Stimulated activated effector memory CD8-positive, alpha-beta T cell treated with anti-CD3 and anti-CD28 coated beads, Interleukin-12 subunit alpha, Interleukin-12 subunit beta, amount 100 ng/mL, for 72 hours (primary cell): ENCODE results near the gene KRT3.
A peak's percentile ranks its signal among the peaks of the same experiment; 100 is the strongest.

Experiments
- ATAC-seq: fragments of 150-1000 bp; cut with Tn5 transposase; 2 replicates; pipeline ENCODE4 v1.10.0; 2021
- DNase-seq, 2 donors: peaks; one replicate each; pipeline ENCODE4 v3.0.0; 2021 to 2022; ENCODE audit warnings: low spot score in 2 of 2
- H3K27ac Mint-ChIP-seq: one replicate; pipeline ENCODE4 v1.8.0; 2022; ENCODE audit warnings: mild to moderate bottlenecking, mixed read lengths
- H3K36me3 Mint-ChIP-seq: one replicate; pipeline ENCODE4 v1.8.0; 2022; ENCODE audit warnings: mild to moderate bottlenecking, mixed read lengths
- H3K4me1 Mint-ChIP-seq: one replicate; pipeline ENCODE4 v1.8.0; 2022; ENCODE audit warnings: mixed read lengths
- H3K4me3 Mint-ChIP-seq: one replicate; pipeline ENCODE4 v1.8.0; 2022; ENCODE audit warnings: mild to moderate bottlenecking, mixed read lengths
- H3K9me3 Mint-ChIP-seq: one replicate; pipeline ENCODE4 v1.8.0; 2022; ENCODE audit warnings: mixed read lengths

KRT3 gene

GRCh38 chr12:52795694-52796428, at the start of gene KRT3:
TSS of gene KRT3 (minus strand) at chr12:52796117. CDS start at chr12:52796042, 75 bp downstream.
- Mint-ChIP-seq H3K9me3 (no peaks in the 10 kb centered on the region), H3K36me3 (no peaks in the 10 kb centered on the region), H3K4me3 (no peak within 1 kb of the TSS), H3K27ac (no peak within 1 kb of the TSS), H3K4me1 (peaks cover 5% of the 10 kb centered on the region)
- no peak for ATAC-seq
- no peak for DNase-seq

- DNase-seq (no peak), ATAC-seq (no peak)
- no peak overlapping the region for H3K27ac Mint-ChIP-seq
- no peaks in the 10 kb centered on the region for H3K9me3 Mint-ChIP-seq
- H3K36me3 Mint-ChIP-seq = no peaks in the 10 kb centered on the region
- H3K4me3 Mint-ChIP-seq = no peak overlapping the region
- peaks cover 15% of the 10 kb centered on the region for H3K4me1 Mint-ChIP-seq
Observed at GRCh38 chr12:52844386-52844785, 48.5 kb upstream of the KRT3 start.

- Mint-ChIP-seq H3K27ac (no peak overlapping the region), H3K36me3 (peaks cover 6% of the 10 kb centered on the region), H3K4me3 (no peak overlapping the region), H3K9me3 (no peaks in the 10 kb centered on the region), H3K4me1 (peaks cover 37% of the 10 kb centered on the region)
- DNase-seq = no peak
- ATAC-seq = no peak
Observed at GRCh38 chr12:52839436-52840105, 43.7 kb upstream of the KRT3 start.

GRCh38 chr12:52838609-52839435, 42.9 kb upstream of the KRT3 start:
- H3K27ac Mint-ChIP-seq = no peak overlapping the region
- peaks cover 6% of the 10 kb centered on the region for H3K36me3 Mint-ChIP-seq
- no peak for DNase-seq

GRCh38 chr12:52837781-52838608, 42.1 kb upstream of the KRT3 start:
- Mint-ChIP-seq H3K27ac (peak overlapping the region; percentile 91), H3K4me1 (peaks cover 38% of the 10 kb centered on the region), H3K36me3 (peaks cover 6% of the 10 kb centered on the region), H3K9me3 (no peaks in the 10 kb centered on the region), H3K4me3 (peak overlapping the region; percentile 63)
- ATAC-seq = no peak
- DNase-seq = no peak

More at GRCh38 chr12:52838609-52839435, 42.9 kb upstream of the KRT3 start:
- no peak for ATAC-seq
- no peak overlapping the region for H3K4me3 Mint-ChIP-seq
- H3K9me3 Mint-ChIP-seq = no peaks in the 10 kb centered on the region
- H3K4me1 Mint-ChIP-seq = peaks cover 38% of the 10 kb centered on the region

GRCh38 chr12:52837413-52837741, 41.5 kb upstream of the KRT3 start:
- Mint-ChIP-seq H3K4me3 (peak overlapping the region; percentile 63), H3K4me1 (peaks cover 34% of the 10 kb centered on the region), H3K9me3 (no peaks in the 10 kb centered on the region), H3K36me3 (peaks cover 6% of the 10 kb centered on the region), H3K27ac (peak overlapping the region; percentile 91)
- DNase-seq (no peak), ATAC-seq (peak; percentile 35)

GRCh38 chr12:52836491-52837412, 40.8 kb upstream of the KRT3 start:
- H3K27ac Mint-ChIP-seq = peak overlapping the region; percentile 91
- peaks cover 6% of the 10 kb centered on the region for H3K36me3 Mint-ChIP-seq
- no peak for DNase-seq
- H3K9me3 Mint-ChIP-seq = no peaks in the 10 kb centered on the region
- H3K4me3 Mint-ChIP-seq = peak overlapping the region; percentile 63
- no peak for ATAC-seq
- peaks cover 33% of the 10 kb centered on the region for H3K4me1 Mint-ChIP-seq

- H3K9me3 Mint-ChIP-seq = no peaks in the 10 kb centered on the region
- ATAC-seq = peak; percentile 98
- peak overlapping the region; percentile 91 for H3K27ac Mint-ChIP-seq
- H3K36me3 Mint-ChIP-seq = peaks cover 6% of the 10 kb centered on the region
- peak overlapping the region; percentile 63 for H3K4me3 Mint-ChIP-seq
- peaks cover 33% of the 10 kb centered on the region for H3K4me1 Mint-ChIP-seq
- DNase-seq = peak; percentile 52 to 69
Observed at GRCh38 chr12:52836042-52836466, 40.1 kb upstream of the KRT3 start.

GRCh38 chr12:52835271-52836041, 39.5 kb upstream of the KRT3 start:
- H3K4me3 Mint-ChIP-seq = peak overlapping the region; percentile 63

GRCh38 chr12:52834727-52835001, 38.7 kb upstream of the KRT3 start:
- ATAC-seq (no peak), DNase-seq (no peak)
- H3K9me3 Mint-ChIP-seq = no peaks in the 10 kb centered on the region
- no peak overlapping the region for H3K4me3 Mint-ChIP-seq
- H3K36me3 Mint-ChIP-seq = peaks cover 6% of the 10 kb centered on the region
- peak overlapping the region; percentile 91 for H3K27ac Mint-ChIP-seq
- peaks cover 38% of the 10 kb centered on the region for H3K4me1 Mint-ChIP-seq

More at GRCh38 chr12:52835271-52836041, 39.5 kb upstream of the KRT3 start:
- no peaks in the 10 kb centered on the region for H3K9me3 Mint-ChIP-seq
- H3K4me1 Mint-ChIP-seq = peaks cover 33% of the 10 kb centered on the region
- H3K27ac Mint-ChIP-seq = peak overlapping the region; percentile 91
- DNase-seq (no peak), ATAC-seq (no peak)
- peaks cover 6% of the 10 kb centered on the region for H3K36me3 Mint-ChIP-seq

- DNase-seq (no peak), ATAC-seq (no peak)
- peaks cover 6% of the 10 kb centered on the region for H3K36me3 Mint-ChIP-seq
- H3K27ac Mint-ChIP-seq = peak within 1 kb of the TSS; percentile 91
- H3K9me3 Mint-ChIP-seq = no peaks in the 10 kb centered on the region
- peaks cover 38% of the 10 kb centered on the region for H3K4me1 Mint-ChIP-seq
- peak within 1 kb of the TSS; percentile 63 for H3K4me3 Mint-ChIP-seq
Observed at GRCh38 chr12:52833922-52834726, 38.2 kb upstream of the KRT3 start, which contains the start of gene KRT79. TSS of gene KRT79 (minus strand) at chr12:52834311. CDS start at chr12:52834260, 51 bp downstream.

GRCh38 chr12:52832985-52833905, 37.3 kb upstream of the KRT3 start:
- Mint-ChIP-seq H3K4me1 (peaks cover 38% of the 10 kb centered on the region), H3K4me3 (no peak overlapping the region), H3K36me3 (peaks cover 6% of the 10 kb centered on the region), H3K9me3 (no peaks in the 10 kb centered on the region), H3K27ac (peak overlapping the region; percentile 91)
- no peak for DNase-seq
- ATAC-seq = no peak
